Right atrium auricular region (tissue), 2 donors: ENCODE results near the gene JAZF1. TPM values are rescaled to one million over a fixed set of nuclear protein-coding genes. Genes with fewer than 3 reads are reported as not detected.

ENCODE experiments used
- DNase-seq: peaks from one replicate; pipeline ENCODE4 v3.0.0-alpha.2; 2019; ENCODE audit warnings: low spot score
- H3K27ac ChIP-seq, 2 donors: fragments of 200-600 bp; sonication (generic); 1 replicate in 1 of 2; 2 replicates in 1 of 2; pipeline ENCODE4 v1.5.1; 2016 to 2019
- H3K27me3 ChIP-seq, 2 donors: fragments of 200-600 bp; sonication (generic); one replicate each; pipeline versions ENCODE4 v1.5.1 to v1.6.0; 2017 to 2019
- H3K36me3 ChIP-seq: fragments of 200-600 bp; sonication (generic); one replicate; pipeline ENCODE4 v1.5.1; 2016
- H3K4me1 ChIP-seq, 2 donors: fragments of 200-600 bp; sonication (generic); one replicate each; pipeline versions ENCODE4 v1.5.1 to v1.6.0; 2017 to 2019
- H3K4me3 ChIP-seq, 2 donors: fragments of 200-600 bp; sonication (generic); 1 replicate in 1 of 2; 2 replicates in 1 of 2; pipeline ENCODE4 v1.5.1; 2017 to 2019; ENCODE audit warnings: mild to moderate bottlenecking in 1 of 2, moderate library complexity in 1 of 2
- H3K9me3 ChIP-seq, 2 donors: fragments of 200-600 bp; sonication (generic); one replicate each; pipeline ENCODE4 v1.5.1; 2019
- total RNA-seq, 2 donors: library from RNA; depleted of rRNA; stranded (reverse); fragments of >200 nt; gene quantifications; one replicate each; pipeline ENCODE4 v1.1.0, GENCODE V29; 2016
- TF ChIP-seq, protein P1 (sequence below), 2 donors: fragments of 200-600 bp; sonication (generic); IDR thresholded peaks; one replicate each; pipeline ENCODE4 v1.5.1; 2019; ENCODE audit warnings: antibody characterized with exemption in 2 of 2

Gene JAZF1
- total RNA-seq, 2 donors from 2014 or later = 13.2 to 18.5 TPM

DNA sequence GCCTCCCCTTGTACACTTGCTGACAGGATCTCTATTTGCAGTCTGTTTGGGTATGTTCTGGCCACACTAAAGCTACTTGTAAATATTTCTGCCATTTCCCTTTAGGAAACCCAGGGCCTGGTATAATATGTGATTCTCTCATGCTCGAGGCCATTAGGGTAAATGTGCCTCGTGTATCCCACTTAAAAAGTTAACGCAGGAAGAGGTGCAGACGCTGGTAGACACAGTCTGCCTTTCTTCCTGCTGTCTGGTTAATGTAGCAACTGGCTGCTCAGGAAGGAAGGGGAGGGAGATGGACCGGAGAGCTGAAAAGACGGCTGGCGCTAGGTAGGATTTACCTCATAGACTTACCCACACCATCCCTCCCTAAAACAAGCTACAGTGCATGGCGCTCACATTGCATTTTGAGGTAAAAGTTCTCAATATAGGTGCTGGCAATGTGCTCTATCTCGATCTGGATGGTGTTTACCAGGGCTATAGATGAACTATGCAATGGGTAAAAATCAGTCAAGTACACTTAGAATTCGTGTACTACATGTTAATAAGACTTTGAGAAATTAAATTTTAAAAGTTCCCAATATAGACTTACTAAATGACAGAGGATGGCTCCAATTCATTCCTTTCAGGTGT, 125.9 kb downstream of the JAZF1 start:
- Histone ChIP-seq H3K27ac (no peak overlapping the region), H3K9me3 (no peaks in the 10 kb centered on the region), H3K4me3 (no peak overlapping the region), H3K4me1 (peaks cover 0 to 13% of the 10 kb centered on the region in 2 donors), H3K36me3 (no peaks in the 10 kb centered on the region), H3K27me3 (no peaks in the 10 kb centered on the region)
- TF ChIP-seq, protein P1, sequence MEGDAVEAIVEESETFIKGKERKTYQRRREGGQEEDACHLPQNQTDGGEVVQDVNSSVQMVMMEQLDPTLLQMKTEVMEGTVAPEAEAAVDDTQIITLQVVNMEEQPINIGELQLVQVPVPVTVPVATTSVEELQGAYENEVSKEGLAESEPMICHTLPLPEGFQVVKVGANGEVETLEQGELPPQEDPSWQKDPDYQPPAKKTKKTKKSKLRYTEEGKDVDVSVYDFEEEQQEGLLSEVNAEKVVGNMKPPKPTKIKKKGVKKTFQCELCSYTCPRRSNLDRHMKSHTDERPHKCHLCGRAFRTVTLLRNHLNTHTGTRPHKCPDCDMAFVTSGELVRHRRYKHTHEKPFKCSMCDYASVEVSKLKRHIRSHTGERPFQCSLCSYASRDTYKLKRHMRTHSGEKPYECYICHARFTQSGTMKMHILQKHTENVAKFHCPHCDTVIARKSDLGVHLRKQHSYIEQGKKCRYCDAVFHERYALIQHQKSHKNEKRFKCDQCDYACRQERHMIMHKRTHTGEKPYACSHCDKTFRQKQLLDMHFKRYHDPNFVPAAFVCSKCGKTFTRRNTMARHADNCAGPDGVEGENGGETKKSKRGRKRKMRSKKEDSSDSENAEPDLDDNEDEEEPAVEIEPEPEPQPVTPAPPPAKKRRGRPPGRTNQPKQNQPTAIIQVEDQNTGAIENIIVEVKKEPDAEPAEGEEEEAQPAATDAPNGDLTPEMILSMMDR (IDR thresholded peaks at IDR 0.05) = no peak
- DNase-seq = no peak

DNA sequence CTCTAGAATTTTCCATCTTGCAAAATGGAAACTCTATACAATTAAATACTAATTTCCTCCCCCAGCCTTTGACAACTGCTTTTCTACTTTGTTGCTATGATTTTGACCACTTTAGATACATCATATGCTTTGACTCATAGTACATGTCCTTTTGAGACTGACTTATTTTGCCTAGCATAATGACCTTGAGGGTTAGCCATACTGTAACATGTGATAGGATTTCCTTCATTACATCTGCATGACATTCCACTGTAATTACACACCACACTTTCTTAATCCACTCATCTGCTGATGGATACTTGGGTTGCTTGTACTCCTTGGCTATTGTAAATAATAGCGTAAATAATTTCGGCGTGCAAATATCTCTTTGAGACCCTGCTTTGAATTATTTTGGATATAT, 127.7 kb downstream of the JAZF1 start:
- Histone ChIP-seq H3K27ac (no peak overlapping the region), H3K4me1 (peaks cover 0 to 13% of the 10 kb centered on the region in 2 donors), H3K4me3 (no peak overlapping the region), H3K36me3 (no peaks in the 10 kb centered on the region), H3K9me3 (no peaks in the 10 kb centered on the region), H3K27me3 (no peaks in the 10 kb centered on the region)
- TF ChIP-seq, protein P1 (IDR thresholded peaks at IDR 0.05) = no peak
- no peak for DNase-seq

DNA sequence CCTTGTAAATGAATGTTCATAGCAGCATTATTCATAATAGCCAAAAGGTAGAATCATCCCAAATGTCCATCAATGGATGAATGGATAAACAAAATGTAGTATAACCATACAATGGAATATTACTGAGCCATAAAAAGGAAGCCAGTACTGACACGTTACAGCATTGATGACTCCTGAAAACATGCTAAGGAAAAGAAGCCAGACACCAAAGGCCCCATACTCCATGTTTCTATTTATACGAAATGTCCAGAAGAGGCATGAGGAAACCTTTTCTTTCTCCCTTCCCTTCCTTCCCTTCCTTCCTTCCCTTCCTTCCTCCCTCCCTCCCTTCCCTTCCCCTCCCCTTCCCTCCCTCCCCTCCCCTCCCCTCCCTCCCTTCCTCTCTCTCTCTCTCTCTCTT, 131.9 kb downstream of the JAZF1 start:
- Histone ChIP-seq H3K27me3 (no peaks in the 10 kb centered on the region), H3K4me1 (no peaks in the 10 kb centered on the region), H3K36me3 (no peaks in the 10 kb centered on the region), H3K9me3 (no peaks in the 10 kb centered on the region), H3K4me3 (no peak overlapping the region), H3K27ac (no peak overlapping the region)
- DNase-seq = no peak
- TF ChIP-seq, protein P1 (IDR thresholded peaks at IDR 0.05) = no peak

DNA sequence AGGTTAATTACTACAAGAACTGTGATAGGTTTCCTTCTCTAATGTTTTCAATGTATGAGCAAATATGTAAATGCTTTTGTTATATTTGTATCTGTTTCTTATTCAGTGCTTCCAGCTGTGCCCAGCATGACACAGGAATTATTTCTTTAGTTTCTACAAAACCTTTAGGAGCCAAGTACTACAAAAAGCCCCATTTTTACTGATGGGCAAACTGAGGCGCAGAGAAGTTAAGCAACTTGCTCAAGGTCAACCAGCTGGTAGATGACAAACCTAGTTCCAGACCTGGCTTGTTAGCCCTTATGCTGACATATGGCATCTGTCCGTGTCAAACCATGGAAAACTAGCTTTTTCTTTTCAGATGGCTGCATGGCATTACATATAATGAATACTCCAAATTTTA, 134.6 kb downstream of the JAZF1 start:
- no peak overlapping the region for H3K27ac ChIP-seq
- no peak for DNase-seq
- H3K4me1 ChIP-seq = no peaks in the 10 kb centered on the region
- no peak overlapping the region for H3K4me3 ChIP-seq
- H3K36me3 ChIP-seq = no peaks in the 10 kb centered on the region
- H3K27me3 ChIP-seq = no peaks in the 10 kb centered on the region
- no peaks in the 10 kb centered on the region for H3K9me3 ChIP-seq
- TF ChIP-seq, protein P1 (IDR thresholded peaks at IDR 0.05) = no peak

DNA sequence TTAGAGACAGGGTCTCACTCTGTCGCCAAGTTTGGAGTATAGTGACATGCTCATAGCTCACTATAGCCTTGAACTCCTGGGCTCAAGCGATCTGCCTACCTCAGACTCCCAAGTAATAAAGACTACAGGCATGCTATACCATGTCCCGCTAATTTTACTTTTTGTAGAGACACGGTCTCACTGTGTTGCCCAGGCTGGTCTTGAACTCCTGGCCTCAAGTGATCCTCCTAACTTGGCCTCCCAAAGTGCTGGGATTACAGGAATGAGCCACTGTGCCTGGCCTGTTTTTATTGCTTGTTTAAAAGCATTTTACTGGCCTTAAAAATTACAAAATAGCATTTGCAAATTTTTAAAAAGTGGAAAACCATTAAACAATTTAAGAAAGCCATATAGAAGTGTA, 135.0 kb downstream of the JAZF1 start:
- DNase-seq = no peak
- no peaks in the 10 kb centered on the region for H3K9me3 ChIP-seq

More for the DNA sequence above, 135.0 kb downstream of the JAZF1 start:
- Histone ChIP-seq H3K4me1 (no peaks in the 10 kb centered on the region), H3K27me3 (no peaks in the 10 kb centered on the region), H3K27ac (no peak overlapping the region), H3K4me3 (no peak overlapping the region), H3K36me3 (no peaks in the 10 kb centered on the region)
- TF ChIP-seq, protein P1 (IDR thresholded peaks at IDR 0.05) = no peak
